GM12878 (cell line): ENCODE data around the gene VARS2. TPM values are rescaled to one million over a fixed set of nuclear protein-coding genes. Genes with fewer than 3 reads are reported as not detected.

Experiments used
- ATAC-seq: fragments of 200-7000 bp; cut with Tn5 transposase; 3 replicates; pipeline ENCODE4 v1.9.1; 2020; ENCODE audit warnings: mild to moderate bottlenecking, moderate library complexity
- BruUV-seq: library from RNA; stranded (reverse); fragments of 400-500 nt; replicated peaks from 2 replicates; lab custom pipeline; 2021; lab: Mats Ljungman, UMichigan
- CTCF ChIA-PET: fragments of 300-600 bp; sonication (Branson Sonifier 250); formaldehyde crosslinking; extraction: SDS; loops from one replicate; lab custom pipeline; 2021; ENCODE audit warnings: inconsistent platforms; lab: Yijun Ruan, JAX
- POLR2A ChIA-PET: fragments of 350-600 bp; formaldehyde crosslinking; extraction: SDS; loops from one replicate; lab custom pipeline; 2021; ENCODE audit warnings: inconsistent platforms; lab: Charles Lee
- RAD21 ChIA-PET: fragments of 300-600 bp; sonication (Branson Sonifier 250); formaldehyde crosslinking; loops from one replicate; lab custom pipeline; 2023; ENCODE audit warnings: antibody characterized with exemption; ENCODE audit not compliant: unreplicated experiment; lab: Charles Lee
- SMC1A ChIA-PET: fragments of 300-600 bp; sonication (Branson Sonifier 250); formaldehyde crosslinking; loops from one replicate; lab custom pipeline; 2023; ENCODE audit not compliant: unreplicated experiment, uncharacterized antibody; lab: Charles Lee
- DNase-seq: peaks from one replicate; pipeline ENCODE4 v3.0.0-alpha.2; 2011; ENCODE audit warnings: low read depth, low spot score
- FAIRE-seq: peaks from 3 replicates; lab custom pipeline; 2011; peaks lifted over from hg19 to GRCh38; lab: Jason Lieb, UNC
- H2AFZ ChIP-seq: 2 replicates; pipeline ENCODE4 v1.6.0; 2011; ENCODE audit warnings: low read depth, low read length, control low read depth; ENCODE audit not compliant: control insufficient read depth
- H3K27ac ChIP-seq: 2 replicates; pipeline ENCODE4 v1.5.1; 2011; ENCODE audit warnings: control low read depth; ENCODE audit not compliant: control insufficient read depth, insufficient read depth
- H3K27me3 ChIP-seq, 2 experiments: replicated peaks in 1 of 2; 2 replicates each; pipeline versions ENCODE4 v1.6.0 to v1.6.1; 2011; ENCODE audit warnings: low read length in 1 of 2; ENCODE audit not compliant: control insufficient read depth in 2 of 2, insufficient read depth in 2 of 2
- H3K36me3 ChIP-seq, 2 experiments: 2 replicates each; pipeline ENCODE4 v1.5.1; 2011; ENCODE audit warnings: low read length in 1 of 2; ENCODE audit not compliant: control insufficient read depth in 2 of 2, insufficient read depth in 2 of 2
- H3K4me1 ChIP-seq: 2 replicates; pipeline ENCODE4 v1.6.1; 2011; ENCODE audit warnings: mild to moderate bottlenecking, low read length, moderate library complexity, mixed read lengths; ENCODE audit not compliant: control insufficient read depth, insufficient read depth
- H3K4me2 ChIP-seq: 2 replicates; pipeline ENCODE4 v1.6.0; 2011; ENCODE audit warnings: control low read depth; ENCODE audit not compliant: control insufficient read depth, insufficient read depth
- H3K4me3 ChIP-seq: fragments of 200-600 bp; sonication (generic); 2 replicates; pipeline ENCODE4 v1.5.1; 2016
- H3K79me2 ChIP-seq: 2 replicates; pipeline ENCODE4 v1.6.0; 2011; ENCODE audit warnings: low read length; ENCODE audit not compliant: control insufficient read depth, insufficient read depth
- H3K9ac ChIP-seq: 2 replicates; pipeline ENCODE4 v1.8.0; 2011; ENCODE audit warnings: low read length, control low read depth, mixed read lengths; ENCODE audit not compliant: control insufficient read depth, insufficient read depth
- H3K9me3 ChIP-seq: replicated peaks from 3 replicates; pipeline ENCODE4 v1.5.1; 2011; ENCODE audit warnings: mild to moderate bottlenecking, low read length; ENCODE audit not compliant: control insufficient read depth, insufficient read depth
- H4K20me1 ChIP-seq: 2 replicates; pipeline ENCODE4 v1.6.0; 2011; ENCODE audit not compliant: control insufficient read depth, insufficient read depth
- CHD4 ChIP-seq: fragments of 200-600 bp; sonication (generic); IDR thresholded peaks from 2 replicates; pipeline ENCODE4 v1.6.1; 2016; ENCODE audit warnings: mild to moderate bottlenecking
- GABPA ChIP-seq: IDR thresholded peaks from 2 replicates; pipeline ENCODE4 v1.6.1; 2014; ENCODE audit warnings: antibody characterized with exemption, low read depth, mild to moderate bottlenecking, inconsistent platforms
- KLF5 ChIP-seq: fragments of 450-650 bp; IDR thresholded peaks from 2 replicates; pipeline ENCODE4 v1.6.1; 2014; ENCODE audit warnings: mild to moderate bottlenecking; ENCODE audit not compliant: partially characterized antibody
- MTA3 ChIP-seq: IDR thresholded peaks from 2 replicates; pipeline ENCODE4 v1.6.1; 2012; ENCODE audit warnings: low read length, inconsistent platforms, borderline replicate concordance
- NFIC ChIP-seq: IDR thresholded peaks from 2 replicates; pipeline ENCODE4 v1.6.1; 2012; ENCODE audit warnings: low read depth, mild to moderate bottlenecking, inconsistent platforms, low read length, moderate library complexity
- NFXL1 ChIP-seq: fragments of 450-650 bp; IDR thresholded peaks from 2 replicates; pipeline ENCODE4 v1.6.1; 2017; ENCODE audit warnings: antibody characterized with exemption, mild to moderate bottlenecking, borderline replicate concordance
- PAX8 ChIP-seq: fragments of 450-650 bp; IDR thresholded peaks from 2 replicates; pipeline ENCODE4 v1.6.1; 2017; ENCODE audit warnings: mild to moderate bottlenecking, moderate library complexity
- RAD51 ChIP-seq: fragments of 450-650 bp; IDR thresholded peaks from 2 replicates; pipeline ENCODE4 v1.6.1; 2016; ENCODE audit warnings: moderate library complexity, mild to moderate bottlenecking, inconsistent platforms
- RELA ChIP-seq: fragments of 450-650 bp; IDR thresholded peaks from 2 replicates; pipeline ENCODE4 v1.8.0; 2014; ENCODE audit warnings: borderline replicate concordance; ENCODE audit not compliant: partially characterized antibody
- SREBF2 ChIP-seq: IDR thresholded peaks from 2 replicates; pipeline ENCODE4 v1.6.1; 2012; ENCODE audit warnings: mild to moderate bottlenecking, low read length
- TARDBP ChIP-seq: IDR thresholded peaks from 2 replicates; pipeline ENCODE4 v1.6.1; 2016; ENCODE audit warnings: borderline replicate concordance
- WGBS: methylation state at CpG from one replicate; pipeline ENCODE4 v1.1.6; 2016; ENCODE audit warnings: low lambda C conversion rate; ENCODE audit not compliant: insufficient replicate concordance, insufficient coverage; ENCODE audit errors: missing lambda C conversion rate; 5-methylcytosine and 5-hydroxymethylcytosine counted together
- in situ Hi-C: fragments of 300-500 bp; cut with MboI; formaldehyde crosslinking; loops from 9 replicates; pipeline ENCODE4 v1.14.3; 2018; ENCODE audit warnings: mixed read lengths
- intact Hi-C: fragments of 100-400 bp; cut with micrococcal nuclease; formaldehyde crosslinking; loops from one replicate; pipeline ENCODE4 v1.14.2; 2022; ENCODE audit not compliant: unreplicated experiment
- polyA plus RNA-seq, 11 experiments: library from polyadenylated mRNA; depleted of rRNA in 4 of 11; unstranded in 6 of 11; stranded (reverse) in 5 of 11; fragments of >200 nt; fragmentation: Nextera tagmentation in 4 of 11; fragmentation: Illumina TruSeq in 1 of 11; extraction: Ambion mirVana in 4 of 11; extraction: Trizol in 1 of 11; gene quantifications; 1 replicate in 1 of 11; 2 replicates in 10 of 11; pipeline versions ENCODE4 v1.2.1 to v1.2.3, GENCODE V29; 2011 to 2016; ENCODE audit warnings: inconsistent platforms in 2 of 11, missing spikeins in 2 of 11, low read depth in 1 of 11
- total RNA-seq, 4 experiments: library from RNA; depleted of rRNA in 3 of 4; stranded (reverse); fragments of >200 nt in 3 of 4; fragmentation: Illumina TruSeq in 1 of 4; extraction: Trizol in 1 of 4; gene quantifications; 2 replicates each; pipeline versions ENCODE4 v1.2.1 to v1.2.3, GENCODE V29; 2013 to 2021
- TF ChIP-seq, protein P1 (sequence below): fragments of 450-650 bp; formaldehyde crosslinking; IDR thresholded peaks from 2 replicates; pipeline ENCODE4 v1.5.0; 2022; ENCODE audit warnings: mild to moderate bottlenecking, missing genetic modification characterization
- TF ChIP-seq, protein P2 (sequence below): fragments of 450-650 bp; IDR thresholded peaks from 2 replicates; pipeline ENCODE4 v1.6.1; 2017; ENCODE audit warnings: mild to moderate bottlenecking, low read depth, inconsistent platforms; ENCODE audit not compliant: poor library complexity, severe bottlenecking
- TF ChIP-seq, protein P3 (sequence below): fragments of 450-650 bp; IDR thresholded peaks from 2 replicates; pipeline ENCODE4 v1.6.1; 2017; ENCODE audit warnings: mild to moderate bottlenecking, moderate library complexity

The VARS2 gene
- total and polyA plus RNA-seq, 10 of the 15 experiments (the other 5 are each of a cell fraction or from before 2014, with no cell fraction given), result 3.8 to 70.7 (median 49.1) TPM

DNA sequence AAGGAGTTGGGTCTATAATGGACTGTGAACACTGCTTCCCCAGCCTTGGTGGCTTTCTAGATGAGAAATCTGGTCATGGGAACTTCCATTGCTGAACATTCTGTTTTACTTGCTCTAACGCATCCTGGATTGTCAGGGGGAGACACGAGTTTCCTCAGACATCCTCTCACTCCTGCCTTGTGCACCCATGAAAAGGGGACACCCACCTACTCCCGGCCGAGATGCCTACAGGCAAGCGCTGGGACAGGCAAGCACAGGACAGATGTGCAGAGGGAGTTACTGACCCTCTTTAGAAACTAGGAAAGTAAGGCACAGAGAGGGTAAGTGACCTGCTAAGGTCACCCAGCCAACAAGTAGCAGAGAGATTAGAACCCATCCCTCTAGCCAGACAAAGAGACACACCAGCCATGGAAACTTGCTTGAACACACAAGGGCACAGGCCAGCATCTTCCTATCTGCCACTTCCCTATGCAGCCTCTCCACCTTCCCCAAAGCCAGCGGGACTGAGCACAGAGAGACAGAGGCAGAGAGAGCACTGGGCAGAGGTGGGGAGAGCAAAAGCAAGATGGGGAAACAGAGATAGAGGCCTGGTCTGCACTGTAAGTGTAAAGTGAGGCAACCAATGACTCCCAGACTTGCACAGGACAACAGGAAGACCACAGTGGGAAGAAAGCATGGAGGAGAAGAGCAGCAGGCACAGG, 18.8 kb downstream of the VARS2 start:
- ChIA-PET POLR2A (no interaction called here), CTCF (no interaction called here), RAD21 (no interaction called here), SMC1A (no interaction called here)
- ATAC-seq (no peak), FAIRE-seq (no peak), DNase-seq (no peak)
- intact Hi-C loops, result no loop called here
- Histone ChIP-seq H3K9ac (no peak overlapping the region), H3K36me3 (no peaks in the 10 kb centered on the region; a peak in 1 of 4 replicates), H3K4me3 (no peak overlapping the region), H3K27me3 (peaks cover 0 to 2% of the 10 kb centered on the region in 2 experiments; a peak in 1 of 4 replicates), H3K27ac (no peak overlapping the region), H3K9me3 (no peaks in the 10 kb centered on the region), H4K20me1 (no peaks in the 10 kb centered on the region), H3K79me2 (no peaks in the 10 kb centered on the region), H2AFZ (no peak overlapping the region), H3K4me1 (no peaks in the 10 kb centered on the region), H3K4me2 (no peak overlapping the region)
- BruUV-seq, result no TSS peak
- WGBS, result 19% methylated on average over 6 of the region's 6 CpGs
- in situ Hi-C loops, result no loop called here
- TF ChIP-seq, protein P1, sequence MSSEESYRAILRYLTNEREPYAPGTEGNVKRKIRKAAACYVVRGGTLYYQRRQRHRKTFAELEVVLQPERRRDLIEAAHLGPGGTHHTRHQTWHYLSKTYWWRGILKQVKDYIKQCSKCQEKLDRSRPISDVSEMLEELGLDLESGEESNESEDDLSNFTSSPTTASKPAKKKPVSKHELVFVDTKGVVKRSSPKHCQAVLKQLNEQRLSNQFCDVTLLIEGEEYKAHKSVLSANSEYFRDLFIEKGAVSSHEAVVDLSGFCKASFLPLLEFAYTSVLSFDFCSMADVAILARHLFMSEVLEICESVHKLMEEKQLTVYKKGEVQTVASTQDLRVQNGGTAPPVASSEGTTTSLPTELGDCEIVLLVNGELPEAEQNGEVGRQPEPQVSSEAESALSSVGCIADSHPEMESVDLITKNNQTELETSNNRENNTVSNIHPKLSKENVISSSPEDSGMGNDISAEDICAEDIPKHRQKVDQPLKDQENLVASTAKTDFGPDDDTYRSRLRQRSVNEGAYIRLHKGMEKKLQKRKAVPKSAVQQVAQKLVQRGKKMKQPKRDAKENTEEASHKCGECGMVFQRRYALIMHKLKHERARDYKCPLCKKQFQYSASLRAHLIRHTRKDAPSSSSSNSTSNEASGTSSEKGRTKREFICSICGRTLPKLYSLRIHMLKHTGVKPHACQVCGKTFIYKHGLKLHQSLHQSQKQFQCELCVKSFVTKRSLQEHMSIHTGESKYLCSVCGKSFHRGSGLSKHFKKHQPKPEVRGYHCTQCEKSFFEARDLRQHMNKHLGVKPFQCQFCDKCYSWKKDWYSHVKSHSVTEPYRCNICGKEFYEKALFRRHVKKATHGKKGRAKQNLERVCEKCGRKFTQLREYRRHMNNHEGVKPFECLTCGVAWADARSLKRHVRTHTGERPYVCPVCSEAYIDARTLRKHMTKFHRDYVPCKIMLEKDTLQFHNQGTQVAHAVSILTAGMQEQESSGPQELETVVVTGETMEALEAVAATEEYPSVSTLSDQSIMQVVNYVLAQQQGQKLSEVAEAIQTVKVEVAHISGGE (CRISPR knock-in tag), result no peak
- TF ChIP-seq RELA (no peak), NFIC (no peak), GABPA (no peak), NFXL1 (no peak), CHD4 (no peak), MTA3 (no peak), TARDBP (no peak), RAD51 (no peak), KLF5 (no peak), PAX8 (no peak), SREBF2 (no peak)
- TF ChIP-seq, protein P2, sequence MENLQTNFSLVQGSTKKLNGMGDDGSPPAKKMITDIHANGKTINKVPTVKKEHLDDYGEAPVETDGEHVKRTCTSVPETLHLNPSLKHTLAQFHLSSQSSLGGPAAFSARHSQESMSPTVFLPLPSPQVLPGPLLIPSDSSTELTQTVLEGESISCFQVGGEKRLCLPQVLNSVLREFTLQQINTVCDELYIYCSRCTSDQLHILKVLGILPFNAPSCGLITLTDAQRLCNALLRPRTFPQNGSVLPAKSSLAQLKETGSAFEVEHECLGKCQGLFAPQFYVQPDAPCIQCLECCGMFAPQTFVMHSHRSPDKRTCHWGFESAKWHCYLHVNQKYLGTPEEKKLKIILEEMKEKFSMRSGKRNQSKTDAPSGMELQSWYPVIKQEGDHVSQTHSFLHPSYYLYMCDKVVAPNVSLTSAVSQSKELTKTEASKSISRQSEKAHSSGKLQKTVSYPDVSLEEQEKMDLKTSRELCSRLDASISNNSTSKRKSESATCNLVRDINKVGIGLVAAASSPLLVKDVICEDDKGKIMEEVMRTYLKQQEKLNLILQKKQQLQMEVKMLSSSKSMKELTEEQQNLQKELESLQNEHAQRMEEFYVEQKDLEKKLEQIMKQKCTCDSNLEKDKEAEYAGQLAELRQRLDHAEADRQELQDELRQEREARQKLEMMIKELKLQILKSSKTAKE, result no peak
- TF ChIP-seq, protein P3, sequence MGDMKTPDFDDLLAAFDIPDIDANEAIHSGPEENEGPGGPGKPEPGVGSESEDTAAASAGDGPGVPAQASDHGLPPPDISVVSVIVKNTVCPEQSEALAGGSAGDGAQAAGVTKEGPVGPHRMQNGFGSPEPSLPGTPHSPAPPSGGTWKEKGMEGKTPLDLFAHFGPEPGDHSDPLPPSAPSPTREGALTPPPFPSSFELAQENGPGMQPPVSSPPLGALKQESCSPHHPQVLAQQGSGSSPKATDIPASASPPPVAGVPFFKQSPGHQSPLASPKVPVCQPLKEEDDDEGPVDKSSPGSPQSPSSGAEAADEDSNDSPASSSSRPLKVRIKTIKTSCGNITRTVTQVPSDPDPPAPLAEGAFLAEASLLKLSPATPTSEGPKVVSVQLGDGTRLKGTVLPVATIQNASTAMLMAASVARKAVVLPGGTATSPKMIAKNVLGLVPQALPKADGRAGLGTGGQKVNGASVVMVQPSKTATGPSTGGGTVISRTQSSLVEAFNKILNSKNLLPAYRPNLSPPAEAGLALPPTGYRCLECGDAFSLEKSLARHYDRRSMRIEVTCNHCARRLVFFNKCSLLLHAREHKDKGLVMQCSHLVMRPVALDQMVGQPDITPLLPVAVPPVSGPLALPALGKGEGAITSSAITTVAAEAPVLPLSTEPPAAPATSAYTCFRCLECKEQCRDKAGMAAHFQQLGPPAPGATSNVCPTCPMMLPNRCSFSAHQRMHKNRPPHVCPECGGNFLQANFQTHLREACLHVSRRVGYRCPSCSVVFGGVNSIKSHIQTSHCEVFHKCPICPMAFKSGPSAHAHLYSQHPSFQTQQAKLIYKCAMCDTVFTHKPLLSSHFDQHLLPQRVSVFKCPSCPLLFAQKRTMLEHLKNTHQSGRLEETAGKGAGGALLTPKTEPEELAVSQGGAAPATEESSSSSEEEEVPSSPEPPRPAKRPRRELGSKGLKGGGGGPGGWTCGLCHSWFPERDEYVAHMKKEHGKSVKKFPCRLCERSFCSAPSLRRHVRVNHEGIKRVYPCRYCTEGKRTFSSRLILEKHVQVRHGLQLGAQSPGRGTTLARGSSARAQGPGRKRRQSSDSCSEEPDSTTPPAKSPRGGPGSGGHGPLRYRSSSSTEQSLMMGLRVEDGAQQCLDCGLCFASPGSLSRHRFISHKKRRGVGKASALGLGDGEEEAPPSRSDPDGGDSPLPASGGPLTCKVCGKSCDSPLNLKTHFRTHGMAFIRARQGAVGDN, result no peak
